ENCODE results near the gene DAPK3.

DAPK3 gene

DNA sequence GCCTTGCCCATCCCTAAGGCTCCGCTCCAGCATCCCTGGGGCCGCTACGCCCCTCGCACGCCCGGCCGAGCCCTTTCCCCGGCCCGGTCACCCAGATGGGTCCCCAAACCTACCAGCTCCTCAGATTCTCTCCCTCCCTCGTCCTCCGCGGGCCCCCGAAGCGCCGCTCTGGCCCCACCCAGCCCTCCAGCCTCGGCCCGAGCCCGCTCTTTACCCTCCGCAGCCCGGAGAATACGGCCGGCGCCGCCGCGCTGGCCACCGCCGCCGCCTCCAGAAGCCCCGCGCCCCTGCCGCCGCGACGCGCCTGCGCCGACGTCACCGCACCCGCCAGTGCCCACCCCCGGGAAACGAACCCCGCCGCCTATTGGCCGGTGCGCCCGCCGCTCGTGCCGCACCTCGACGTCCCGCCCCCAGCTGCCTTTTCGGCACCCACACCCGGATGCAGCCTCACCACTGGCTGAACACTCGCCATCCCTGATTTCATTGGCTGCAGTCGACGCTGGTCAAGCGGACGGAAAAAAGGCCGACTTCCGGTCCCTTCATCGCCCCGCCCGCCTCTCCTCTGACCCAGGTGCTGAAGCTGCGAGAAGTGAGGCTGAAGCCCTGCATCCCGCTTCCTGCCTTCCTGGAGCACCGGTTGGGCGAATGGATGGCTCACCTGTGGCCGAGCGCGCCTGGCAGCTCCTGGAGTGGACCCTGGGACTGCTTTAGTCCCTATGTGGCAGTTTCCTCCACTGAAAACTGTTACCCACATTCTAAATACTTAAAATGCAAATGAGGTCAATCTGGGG, at the start of gene DAPK3 (continued):
- TF ChIP-seq ZNF664 (tag by site-specific recombination; IDR thresholded peaks at IDR 0.05) (no peak), WT1 (tag by site-specific recombination; IDR thresholded peaks at IDR 0.05) (no peak), ZNF302 (tag by site-specific recombination; IDR thresholded peaks at IDR 0.05; ENCODE audit: low read depth) (no peak), ZNF155 (tag by site-specific recombination; IDR thresholded peaks at IDR 0.05) (no peak), TRIM28 (IDR thresholded peaks at IDR 0.05; ENCODE audit: borderline replicate concordance, low read length) (no peak), ZNF19 (tag by site-specific recombination; IDR thresholded peaks at IDR 0.05; ENCODE audit: low read depth) (no peak), ZNF174 (tag by site-specific recombination; IDR thresholded peaks at IDR 0.05) (no peak), TSHZ1 (tag by site-specific recombination; IDR thresholded peaks at IDR 0.05; ENCODE audit: borderline replicate concordance) (no peak), SP7 (tag by site-specific recombination; IDR thresholded peaks at IDR 0.05) (no peak), KLF9 (tag by site-specific recombination; IDR thresholded peaks at IDR 0.05; ENCODE audit: low read depth) (peak; percentile 25; the same call in 1 of the 2 replicates), ZNF785 (tag by site-specific recombination; IDR thresholded peaks at IDR 0.05) (no peak), EGR2 (tag by site-specific recombination; IDR thresholded peaks at IDR 0.05; ENCODE audit: low read depth) (peak; percentile 70), ZNF660 (tag by site-specific recombination; IDR thresholded peaks at IDR 0.05) (0 out of 2 replicates have a peak, but pooled peaks have one; percentile 29), ZNF433 (tag by site-specific recombination; IDR thresholded peaks at IDR 0.05; ENCODE audit: low read depth) (no peak), INSM2 (tag by site-specific recombination; IDR thresholded peaks at IDR 0.05) (no peak), ZNF623 (tag by site-specific recombination; IDR thresholded peaks at IDR 0.05) (0 out of 2 replicates have a peak, but pooled peaks have one; percentile 13), ZNF768 (tag by site-specific recombination; IDR thresholded peaks at IDR 0.05) (no peak), ZNF558 (tag by site-specific recombination; IDR thresholded peaks at IDR 0.05) (no peak), ZNF214 (tag by site-specific recombination; IDR thresholded peaks at IDR 0.05; ENCODE audit: borderline replicate concordance) (no peak), ZBTB7A (tag by site-specific recombination; IDR thresholded peaks at IDR 0.05; ENCODE audit: low read depth) (no peak; the same call in 1 of the 2 replicates)
- TF ChIP-seq, protein P1, sequence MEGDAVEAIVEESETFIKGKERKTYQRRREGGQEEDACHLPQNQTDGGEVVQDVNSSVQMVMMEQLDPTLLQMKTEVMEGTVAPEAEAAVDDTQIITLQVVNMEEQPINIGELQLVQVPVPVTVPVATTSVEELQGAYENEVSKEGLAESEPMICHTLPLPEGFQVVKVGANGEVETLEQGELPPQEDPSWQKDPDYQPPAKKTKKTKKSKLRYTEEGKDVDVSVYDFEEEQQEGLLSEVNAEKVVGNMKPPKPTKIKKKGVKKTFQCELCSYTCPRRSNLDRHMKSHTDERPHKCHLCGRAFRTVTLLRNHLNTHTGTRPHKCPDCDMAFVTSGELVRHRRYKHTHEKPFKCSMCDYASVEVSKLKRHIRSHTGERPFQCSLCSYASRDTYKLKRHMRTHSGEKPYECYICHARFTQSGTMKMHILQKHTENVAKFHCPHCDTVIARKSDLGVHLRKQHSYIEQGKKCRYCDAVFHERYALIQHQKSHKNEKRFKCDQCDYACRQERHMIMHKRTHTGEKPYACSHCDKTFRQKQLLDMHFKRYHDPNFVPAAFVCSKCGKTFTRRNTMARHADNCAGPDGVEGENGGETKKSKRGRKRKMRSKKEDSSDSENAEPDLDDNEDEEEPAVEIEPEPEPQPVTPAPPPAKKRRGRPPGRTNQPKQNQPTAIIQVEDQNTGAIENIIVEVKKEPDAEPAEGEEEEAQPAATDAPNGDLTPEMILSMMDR (tag by site-specific recombination; IDR thresholded peaks at IDR 0.05): no peak
- TF ChIP-seq, protein P2, sequence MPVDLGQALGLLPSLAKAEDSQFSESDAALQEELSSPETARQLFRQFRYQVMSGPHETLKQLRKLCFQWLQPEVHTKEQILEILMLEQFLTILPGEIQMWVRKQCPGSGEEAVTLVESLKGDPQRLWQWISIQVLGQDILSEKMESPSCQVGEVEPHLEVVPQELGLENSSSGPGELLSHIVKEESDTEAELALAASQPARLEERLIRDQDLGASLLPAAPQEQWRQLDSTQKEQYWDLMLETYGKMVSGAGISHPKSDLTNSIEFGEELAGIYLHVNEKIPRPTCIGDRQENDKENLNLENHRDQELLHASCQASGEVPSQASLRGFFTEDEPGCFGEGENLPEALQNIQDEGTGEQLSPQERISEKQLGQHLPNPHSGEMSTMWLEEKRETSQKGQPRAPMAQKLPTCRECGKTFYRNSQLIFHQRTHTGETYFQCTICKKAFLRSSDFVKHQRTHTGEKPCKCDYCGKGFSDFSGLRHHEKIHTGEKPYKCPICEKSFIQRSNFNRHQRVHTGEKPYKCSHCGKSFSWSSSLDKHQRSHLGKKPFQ (tag by site-specific recombination; IDR thresholded peaks at IDR 0.05): no peak
- TF ChIP-seq, protein P3, sequence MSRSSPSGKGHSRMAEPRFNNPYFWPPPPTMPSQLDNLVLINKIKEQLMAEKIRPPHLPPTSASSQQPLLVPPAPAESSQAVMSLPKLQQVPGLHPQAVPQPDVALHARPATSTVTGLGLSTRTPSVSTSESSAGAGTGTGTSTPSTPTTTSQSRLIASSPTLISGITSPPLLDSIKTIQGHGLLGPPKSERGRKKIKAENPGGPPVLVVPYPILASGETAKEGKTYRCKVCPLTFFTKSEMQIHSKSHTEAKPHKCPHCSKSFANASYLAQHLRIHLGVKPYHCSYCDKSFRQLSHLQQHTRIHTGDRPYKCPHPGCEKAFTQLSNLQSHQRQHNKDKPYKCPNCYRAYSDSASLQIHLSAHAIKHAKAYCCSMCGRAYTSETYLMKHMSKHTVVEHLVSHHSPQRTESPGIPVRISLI (tag by site-specific recombination; IDR thresholded peaks at IDR 0.05): peak; percentile 91; the same call in 1 of the 2 replicates
- TF ChIP-seq, protein P4, sequence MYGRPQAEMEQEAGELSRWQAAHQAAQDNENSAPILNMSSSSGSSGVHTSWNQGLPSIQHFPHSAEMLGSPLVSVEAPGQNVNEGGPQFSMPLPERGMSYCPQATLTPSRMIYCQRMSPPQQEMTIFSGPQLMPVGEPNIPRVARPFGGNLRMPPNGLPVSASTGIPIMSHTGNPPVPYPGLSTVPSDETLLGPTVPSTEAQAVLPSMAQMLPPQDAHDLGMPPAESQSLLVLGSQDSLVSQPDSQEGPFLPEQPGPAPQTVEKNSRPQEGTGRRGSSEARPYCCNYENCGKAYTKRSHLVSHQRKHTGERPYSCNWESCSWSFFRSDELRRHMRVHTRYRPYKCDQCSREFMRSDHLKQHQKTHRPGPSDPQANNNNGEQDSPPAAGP (tag by site-specific recombination; IDR thresholded peaks at IDR 0.05): no peak; the same call in 1 of the 2 replicates
- TF ChIP-seq, protein P5, sequence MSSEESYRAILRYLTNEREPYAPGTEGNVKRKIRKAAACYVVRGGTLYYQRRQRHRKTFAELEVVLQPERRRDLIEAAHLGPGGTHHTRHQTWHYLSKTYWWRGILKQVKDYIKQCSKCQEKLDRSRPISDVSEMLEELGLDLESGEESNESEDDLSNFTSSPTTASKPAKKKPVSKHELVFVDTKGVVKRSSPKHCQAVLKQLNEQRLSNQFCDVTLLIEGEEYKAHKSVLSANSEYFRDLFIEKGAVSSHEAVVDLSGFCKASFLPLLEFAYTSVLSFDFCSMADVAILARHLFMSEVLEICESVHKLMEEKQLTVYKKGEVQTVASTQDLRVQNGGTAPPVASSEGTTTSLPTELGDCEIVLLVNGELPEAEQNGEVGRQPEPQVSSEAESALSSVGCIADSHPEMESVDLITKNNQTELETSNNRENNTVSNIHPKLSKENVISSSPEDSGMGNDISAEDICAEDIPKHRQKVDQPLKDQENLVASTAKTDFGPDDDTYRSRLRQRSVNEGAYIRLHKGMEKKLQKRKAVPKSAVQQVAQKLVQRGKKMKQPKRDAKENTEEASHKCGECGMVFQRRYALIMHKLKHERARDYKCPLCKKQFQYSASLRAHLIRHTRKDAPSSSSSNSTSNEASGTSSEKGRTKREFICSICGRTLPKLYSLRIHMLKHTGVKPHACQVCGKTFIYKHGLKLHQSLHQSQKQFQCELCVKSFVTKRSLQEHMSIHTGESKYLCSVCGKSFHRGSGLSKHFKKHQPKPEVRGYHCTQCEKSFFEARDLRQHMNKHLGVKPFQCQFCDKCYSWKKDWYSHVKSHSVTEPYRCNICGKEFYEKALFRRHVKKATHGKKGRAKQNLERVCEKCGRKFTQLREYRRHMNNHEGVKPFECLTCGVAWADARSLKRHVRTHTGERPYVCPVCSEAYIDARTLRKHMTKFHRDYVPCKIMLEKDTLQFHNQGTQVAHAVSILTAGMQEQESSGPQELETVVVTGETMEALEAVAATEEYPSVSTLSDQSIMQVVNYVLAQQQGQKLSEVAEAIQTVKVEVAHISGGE (tag by site-specific recombination; conservative IDR thresholded peaks at IDR 0.05; ENCODE audit: low read depth): peak; percentile 58
